Bone marrow (tissue), 2 donors: ENCODE measurements around the gene SOHLH1.

Experiments
- DNase-seq, 2 donors: peaks; one replicate each; lab custom pipeline; 2025; lab: John Stamatoyannopoulos, UW

Gene SOHLH1

DNA sequence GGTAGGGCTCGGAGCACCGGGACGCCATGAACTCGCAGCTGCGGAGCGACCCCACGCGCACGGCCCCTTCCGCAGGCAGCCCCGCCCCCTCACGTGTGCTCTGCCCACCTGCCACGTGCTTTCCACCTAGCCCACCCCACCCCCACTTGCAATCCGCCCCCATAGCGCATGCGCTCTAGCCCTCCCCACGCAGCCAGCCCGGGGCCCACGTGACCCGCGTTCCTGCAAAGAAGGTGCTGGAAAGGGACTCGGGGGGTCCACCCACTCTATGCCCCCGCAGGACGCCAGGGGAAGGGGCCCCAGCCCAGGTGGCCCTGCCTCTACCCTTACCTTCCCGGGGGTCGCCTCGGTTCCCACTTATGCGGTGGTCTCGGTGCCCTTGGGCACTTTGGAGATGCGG, at the start of gene SOHLH1:
Gene SOHLH1, minus strand, starts transcription at position 42 of the 400 bp plus-strand sequence. Its CDS starts 14 bp downstream, at position 28.
- no peak for DNase-seq

GRCh38 chr9:135748676-135749075, 49.4 kb upstream of the SOHLH1 start:
- DNase-seq: no peak

- no peak for DNase-seq
Measured at GRCh38 chr9:135747311-135747710, 48.0 kb upstream of the SOHLH1 start.

- no peak for DNase-seq
Measured at GRCh38 chr9:135746565-135746964, 47.3 kb upstream of the SOHLH1 start.

DNA sequence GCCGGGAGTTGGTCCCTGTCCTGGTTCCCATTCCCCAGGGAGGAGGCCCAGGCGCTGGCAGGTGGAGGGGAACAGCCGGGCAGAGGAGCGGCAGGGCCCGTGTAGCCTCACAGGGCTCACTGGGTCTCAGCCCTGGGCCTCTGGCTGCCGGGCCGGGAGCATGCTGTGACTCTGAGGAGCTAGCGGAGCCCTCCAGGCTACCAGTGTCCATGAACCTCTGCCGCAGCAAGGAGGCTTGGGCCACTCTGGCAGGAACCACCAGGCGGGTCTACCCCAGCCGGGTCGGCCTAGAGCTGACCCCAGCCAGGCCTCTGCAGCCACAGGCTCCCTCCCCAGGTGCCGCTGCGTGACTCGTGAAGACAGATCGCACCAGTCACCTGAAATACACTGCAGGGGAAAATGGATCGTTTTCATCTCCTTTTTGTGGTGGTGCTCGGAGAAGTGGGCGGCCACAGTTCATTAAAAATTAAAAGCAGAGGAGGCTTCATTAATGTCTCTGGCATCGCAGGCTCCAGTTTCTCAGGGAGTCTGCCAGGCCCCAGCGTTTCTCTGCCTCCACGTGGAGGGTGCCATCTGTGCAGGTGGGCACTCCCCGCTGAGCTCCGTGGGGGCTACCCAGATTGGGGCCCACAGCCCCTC, 46.5 kb upstream of the SOHLH1 start:
- DNase-seq: no peak

- DNase-seq: no peak
Measured at GRCh38 chr9:135745189-135745588, 45.9 kb upstream of the SOHLH1 start.

DNA sequence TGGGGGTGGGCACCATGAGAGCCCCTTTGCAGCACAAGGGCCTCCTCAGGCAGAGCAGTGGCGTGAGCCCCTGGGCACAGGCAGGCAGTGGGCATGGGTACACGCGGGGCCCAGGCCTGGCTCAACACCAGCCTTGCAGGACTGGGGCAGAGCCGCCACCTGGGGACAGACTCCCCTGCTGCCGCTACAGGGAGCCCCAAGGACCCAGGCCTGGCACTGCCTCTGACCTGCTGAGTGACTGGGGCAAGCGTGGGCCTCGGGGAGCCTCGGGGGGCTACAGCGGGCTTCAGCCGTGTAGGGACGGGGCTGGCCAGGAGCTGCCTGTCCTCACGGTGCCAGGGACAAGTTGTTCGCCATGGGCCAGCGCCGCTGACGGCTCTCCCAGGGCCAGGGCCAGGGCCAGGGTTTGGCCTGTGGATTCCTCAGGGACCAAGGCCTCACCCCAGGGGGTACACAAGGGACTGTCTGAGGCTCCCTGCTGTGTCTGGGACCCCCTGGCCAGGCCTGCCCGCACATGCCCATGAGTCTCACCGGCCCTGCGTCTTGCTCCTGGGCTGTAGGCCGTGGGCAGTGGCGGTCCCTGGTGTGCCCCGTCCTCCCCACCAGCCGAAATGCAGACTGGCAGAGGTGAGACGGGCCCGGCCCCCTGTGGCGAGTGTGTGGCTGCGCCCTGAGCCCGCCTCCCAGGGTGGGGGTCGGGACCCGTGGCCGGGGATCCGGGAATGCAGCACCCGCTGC, 45.2 kb upstream of the SOHLH1 start:
- DNase-seq: no peak

GRCh38 chr9:135743546-135744332, 44.5 kb upstream of the SOHLH1 start:
- no peak for DNase-seq

GRCh38 chr9:135743021-135743420, 43.7 kb upstream of the SOHLH1 start:
- DNase-seq: no peak

GRCh38 chr9:135741276-135742219, 42.3 kb upstream of the SOHLH1 start:
- DNase-seq: no peak

- DNase-seq: no peak
Measured at GRCh38 chr9:135739271-135740220, 40.3 kb upstream of the SOHLH1 start.

DNA sequence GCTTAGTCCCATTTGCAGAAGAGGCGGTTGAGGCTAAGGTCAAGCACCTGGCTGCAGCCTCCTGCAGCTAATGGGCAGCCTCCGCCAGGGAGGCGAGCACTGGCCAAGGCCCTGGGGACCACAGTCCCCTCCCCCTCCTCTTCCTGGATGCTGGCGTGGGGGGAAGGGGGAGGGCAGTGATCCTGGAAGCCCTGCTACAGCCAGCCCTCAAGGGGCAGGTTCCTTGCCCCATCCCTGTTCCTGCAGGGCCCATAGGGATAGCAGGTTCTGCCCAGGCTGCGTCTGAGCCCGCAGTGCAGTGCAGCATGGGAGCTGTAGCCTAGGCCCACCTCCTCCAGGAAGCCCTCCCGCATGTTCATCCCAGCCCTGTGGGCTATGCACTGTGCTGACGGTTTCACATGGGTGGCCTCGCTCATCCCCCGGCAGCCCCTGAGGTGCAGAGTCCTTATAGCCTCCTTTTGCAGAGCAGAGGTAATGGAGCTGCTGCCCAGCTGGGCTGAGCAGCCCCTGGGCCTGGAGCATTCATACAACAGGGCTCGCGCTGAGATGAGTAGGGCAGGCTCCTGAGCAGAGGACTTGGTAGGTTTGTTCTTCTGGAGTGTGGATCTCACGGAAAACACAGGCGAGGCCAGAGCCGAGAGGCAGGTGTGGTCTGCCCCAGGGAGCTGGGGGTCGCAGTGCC, 38.7 kb upstream of the SOHLH1 start:
- no peak for DNase-seq

DNA sequence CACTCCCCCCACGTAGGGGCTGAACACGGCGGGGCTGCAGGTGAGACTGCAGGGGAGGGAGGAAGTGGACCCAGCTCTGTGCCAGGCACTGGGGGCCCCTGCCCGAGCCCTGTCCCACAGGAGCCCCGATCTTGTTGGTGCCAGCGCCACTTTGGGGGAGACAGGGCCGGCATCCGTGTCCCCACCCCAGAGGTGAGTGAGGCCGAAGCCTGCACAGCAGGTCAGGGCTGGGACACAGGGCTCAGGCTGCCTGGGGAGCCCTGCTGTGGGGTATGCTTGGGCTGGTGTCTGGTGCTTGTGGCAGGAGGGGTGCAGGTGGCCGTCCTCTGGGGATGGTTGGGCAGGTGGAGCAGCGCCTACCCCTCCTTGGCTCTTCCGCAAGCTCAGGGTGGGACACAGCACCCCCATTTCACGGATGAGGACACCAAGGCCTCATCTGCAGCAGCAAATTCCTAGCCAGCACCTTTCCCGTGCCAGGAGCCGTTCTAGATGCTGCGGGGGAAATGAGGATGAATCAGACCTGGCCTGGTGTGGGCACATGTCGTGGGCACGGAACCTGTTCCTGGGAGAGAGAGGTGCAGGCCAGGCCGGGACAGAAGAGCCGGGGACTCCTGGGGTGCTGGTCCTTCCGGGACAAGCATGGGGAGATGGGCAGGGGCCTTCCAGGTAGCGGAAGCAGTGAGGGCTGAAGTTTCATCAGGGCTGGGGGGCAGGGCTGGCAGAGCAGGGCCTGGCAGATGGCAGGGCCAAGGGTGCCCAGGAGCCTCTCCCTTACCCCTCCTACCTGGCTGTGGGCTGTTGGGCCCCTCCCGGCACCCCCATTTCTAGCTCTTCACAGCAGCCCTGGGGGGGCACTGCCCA, 37.9 kb upstream of the SOHLH1 start:
- no peak for DNase-seq

GRCh38 chr9:135736272-135736978, 37.1 kb upstream of the SOHLH1 start:
- DNase-seq: no peak

GRCh38 chr9:135734616-135735144, 35.4 kb upstream of the SOHLH1 start:
- no peak for DNase-seq

- no peak for DNase-seq
Measured at GRCh38 chr9:135732569-135733257, 33.4 kb upstream of the SOHLH1 start.

DNA sequence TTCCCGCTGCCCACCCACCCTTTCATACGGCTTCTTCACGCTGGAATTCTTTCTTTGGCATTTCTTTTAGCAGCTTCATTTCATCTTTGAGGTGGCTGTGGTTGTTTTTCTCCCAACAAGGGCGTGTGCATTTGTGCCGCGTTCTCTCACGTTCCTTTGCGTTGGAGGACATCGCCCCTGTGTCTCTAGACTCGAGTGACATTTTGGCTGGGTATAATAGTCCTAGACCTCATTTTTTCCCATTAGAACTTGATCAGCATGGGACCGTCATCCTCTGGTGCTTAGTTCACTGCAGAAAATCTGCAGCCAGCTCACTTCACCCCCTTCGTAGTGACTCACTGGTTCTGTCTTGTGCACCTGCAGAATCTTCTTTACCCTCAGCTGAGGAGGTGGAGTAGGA, 32.2 kb upstream of the SOHLH1 start:
- DNase-seq: no peak

DNA sequence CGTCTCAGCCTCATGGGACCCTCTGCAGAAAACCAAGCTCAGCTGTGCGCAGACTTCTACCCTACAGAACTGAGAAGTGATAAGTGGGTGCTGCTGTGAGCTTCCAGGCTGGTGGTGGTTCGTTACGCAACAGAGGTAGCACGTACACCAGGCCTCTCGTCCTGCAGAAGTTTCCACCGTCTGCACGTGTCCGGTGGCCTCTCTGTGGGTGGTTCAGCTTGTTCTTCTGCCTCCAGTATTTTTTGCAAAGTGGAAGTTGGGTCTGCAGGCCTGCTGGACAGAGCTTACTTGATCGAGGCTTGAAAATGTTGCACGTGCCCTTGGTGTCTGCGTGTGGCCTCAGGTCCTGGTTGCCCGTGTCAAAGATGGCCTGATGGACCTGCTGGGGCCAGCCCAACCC, 30.2 kb upstream of the SOHLH1 start:
- DNase-seq: no peak
